Measurements from ENCODE around the gene MTARC2. TPM values are rescaled to one million over a fixed set of nuclear protein-coding genes. Genes with fewer than 3 reads are reported as not detected.

The MTARC2 gene
- total RNA-seq: 9.2 and 11.2 TPM in 2 replicates

GRCh38 chr1:220748089-220748934 is at the start of gene MTARC2:
MTARC2 (plus strand) TSS chr1:220748322; CDS start chr1:220748532, 210 bp downstream.

GRCh38 chr1:220786337-220787068 is 38.4 kb downstream of the MTARC2 start, which contains the start of gene MTARC1:
MTARC1 (plus strand) TSS chr1:220786913; CDS start chr1:220786945, 32 bp downstream.

Other genes starting within 250 kb of the MTARC2 start
- 0.78 and 1.4 TPM in 2 replicates for gene MARK1, start 220.2 kb upstream of the MTARC2 start, total RNA-seq
- 1.3 and 2.5 TPM in 2 replicates for gene C1orf115, start 58.0 kb upstream of the MTARC2 start, total RNA-seq
- 1.9 and 3.0 TPM in 2 replicates for gene MTARC1, start 38.6 kb downstream of the MTARC2 start, total RNA-seq
- 6.4 and 6.7 TPM in 2 replicates for gene HLX, start 131.1 kb downstream of the MTARC2 start, total RNA-seq

Data from articular chondrocyte of knee joint (primary cell).